HepG2 (cell line): ENCODE data around the gene IFRD1. TPM values are rescaled to one million over a fixed set of nuclear protein-coding genes. Genes with fewer than 3 reads are reported as not detected.
A peak's percentile ranks its signal among the peaks of the same experiment; 100 is the strongest.

ENCODE experiments used
- ASH2L ChIP-seq: fragments of 300-600, 200-600 bp; sonication (generic); IDR thresholded peaks from 2 replicates; pipeline ENCODE4 v1.7.0; 2017; ENCODE audit warnings: low read depth, mild to moderate bottlenecking, moderate library complexity, mixed read lengths, low read length; ENCODE audit not compliant: insufficient read length
- CBX2 ChIP-seq, 2 experiments: fragments of 200-600 bp in 1 of 2; sonication (generic); formaldehyde crosslinking in 1 of 2; IDR thresholded peaks; 2 replicates each; pipeline versions ENCODE4 v1.7.0 to v1.8.1; 2018 to 2022; ENCODE audit warnings: low read depth in 2 of 2, low read length in 1 of 2, mild to moderate bottlenecking in 1 of 2, missing genetic modification reagents in 1 of 2
- EP300 ChIP-seq, 3 experiments: sonication (generic) in 1 of 3; formaldehyde crosslinking in 1 of 3; IDR thresholded peaks; 2 replicates each; pipeline versions ENCODE4 v1.5.1 to v1.6.1; 2011 to 2020; ENCODE audit warnings: low read depth in 2 of 3, low read length in 2 of 3, borderline replicate concordance in 1 of 3, improper control_type of control experiment in 1 of 3, mild to moderate bottlenecking in 1 of 3, missing genetic modification reagents in 1 of 3, moderate library complexity in 1 of 3
- FOSL1 ChIP-seq: sonication (generic); formaldehyde crosslinking; IDR thresholded peaks from 2 replicates; pipeline ENCODE4 v1.9.0; 2021; ENCODE audit warnings: missing genetic modification reagents, borderline replicate concordance
- ZNF335 ChIP-seq: sonication (generic); formaldehyde crosslinking; IDR thresholded peaks from 2 replicates; pipeline ENCODE4 v1.4.0; 2020; ENCODE audit warnings: missing genetic modification reagents
- polyA plus RNA-seq, 8 experiments: library from polyadenylated mRNA; depleted of rRNA in 3 of 8; stranded (reverse) in 7 of 8; unstranded in 1 of 8; fragments of >200 nt; fragmentation: Illumina TruSeq in 4 of 8; extraction: Trizol in 4 of 8; gene quantifications; 2 replicates each; pipeline versions ENCODE4 v1.2.1 to v1.2.3, GENCODE V29; 2011 to 2016; ENCODE audit warnings: low read depth in 4 of 8, missing spikeins in 1 of 8, mixed read lengths in 1 of 8; ENCODE audit not compliant: insufficient read depth in 1 of 8
- total RNA-seq, 5 experiments: library from RNA; depleted of rRNA; stranded (reverse); fragments of >200 nt; fragmentation: Illumina TruSeq; extraction: Trizol; gene quantifications; 2 replicates each; pipeline ENCODE4 v1.2.3, GENCODE V29; 2016; ENCODE audit warnings: low read depth in 1 of 5
- TF ChIP-seq, protein P1 (sequence below): sonication (generic); formaldehyde crosslinking; IDR thresholded peaks from 2 replicates; pipeline ENCODE4 v1.4.0; 2020; ENCODE audit warnings: missing genetic modification reagents
- TF ChIP-seq, protein P2 (sequence below): sonication (generic); formaldehyde crosslinking; conservative IDR thresholded peaks from 2 replicates; pipeline ENCODE4 v1.8.0; 2022; ENCODE audit warnings: missing genetic modification reagents

The IFRD1 gene
- total and polyA plus RNA-seq, 2 of the 13 experiments (the other 11 are each of a cell fraction or from before 2014, with no cell fraction given): 50.9 to 55.5 TPM

DNA sequence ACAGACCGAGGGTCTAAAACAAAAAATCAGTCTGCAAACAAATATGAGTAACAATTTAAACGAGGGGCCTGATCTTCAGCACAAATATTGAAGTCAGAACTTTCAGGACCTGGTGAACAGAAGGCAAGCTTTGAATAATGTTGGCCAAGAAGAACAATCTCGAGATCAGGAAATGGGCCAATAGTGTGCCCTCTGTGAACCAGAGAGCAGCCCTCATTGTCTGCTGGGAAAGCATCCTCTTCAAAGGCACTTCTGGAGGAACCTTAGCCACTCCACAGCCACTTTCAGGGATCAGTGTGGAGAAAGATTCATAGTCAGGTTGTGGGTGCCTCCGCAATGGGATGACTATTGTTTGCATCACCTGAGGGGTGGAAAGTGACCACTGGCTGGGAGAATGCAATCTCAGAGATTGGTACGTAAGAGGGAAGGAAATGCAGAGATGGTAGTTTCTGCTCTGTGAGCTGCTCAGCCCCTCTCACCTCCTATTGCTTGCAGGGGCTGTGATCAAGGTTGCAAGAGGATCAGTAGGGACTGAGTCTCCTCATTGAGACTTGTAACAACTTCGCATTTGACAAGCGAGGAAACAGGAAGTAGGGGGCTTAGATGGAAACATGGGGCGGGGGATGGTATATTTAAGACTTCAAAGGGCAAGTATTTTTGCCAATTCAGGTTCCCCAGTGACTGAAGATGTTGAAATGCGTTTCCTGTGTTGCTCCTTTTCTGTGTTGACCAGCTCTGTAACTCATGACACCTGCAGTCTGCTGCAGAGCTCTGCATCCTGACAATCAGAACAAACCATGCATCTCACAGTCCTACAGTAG, 28.4 kb upstream of the IFRD1 start (continued):
- TF ChIP-seq ASH2L (peak; percentile 9), FOSL1 (CRISPR knock-in tag) (no peak), ZNF335 (CRISPR knock-in tag) (no peak), EP300 (IDR thresholded peaks at IDR 0.05; ENCODE audit: low read depth in 2 of 2, low read length in 2 of 2) (peak in 1 of 2 experiments; percentile 39; a peak in 1 of 4 replicates), EP300 (CRISPR knock-in tag; IDR thresholded peaks at IDR 0.05; ENCODE audit: borderline replicate concordance) (peak; percentile 50; the same call in 1 of the 2 replicates), CBX2 (IDR thresholded peaks at IDR 0.05; ENCODE audit: low read depth, low read length) (no peak), CBX2 (CRISPR knock-in tag; IDR thresholded peaks at IDR 0.05; ENCODE audit: low read depth) (no peak)
- TF ChIP-seq, protein P1, sequence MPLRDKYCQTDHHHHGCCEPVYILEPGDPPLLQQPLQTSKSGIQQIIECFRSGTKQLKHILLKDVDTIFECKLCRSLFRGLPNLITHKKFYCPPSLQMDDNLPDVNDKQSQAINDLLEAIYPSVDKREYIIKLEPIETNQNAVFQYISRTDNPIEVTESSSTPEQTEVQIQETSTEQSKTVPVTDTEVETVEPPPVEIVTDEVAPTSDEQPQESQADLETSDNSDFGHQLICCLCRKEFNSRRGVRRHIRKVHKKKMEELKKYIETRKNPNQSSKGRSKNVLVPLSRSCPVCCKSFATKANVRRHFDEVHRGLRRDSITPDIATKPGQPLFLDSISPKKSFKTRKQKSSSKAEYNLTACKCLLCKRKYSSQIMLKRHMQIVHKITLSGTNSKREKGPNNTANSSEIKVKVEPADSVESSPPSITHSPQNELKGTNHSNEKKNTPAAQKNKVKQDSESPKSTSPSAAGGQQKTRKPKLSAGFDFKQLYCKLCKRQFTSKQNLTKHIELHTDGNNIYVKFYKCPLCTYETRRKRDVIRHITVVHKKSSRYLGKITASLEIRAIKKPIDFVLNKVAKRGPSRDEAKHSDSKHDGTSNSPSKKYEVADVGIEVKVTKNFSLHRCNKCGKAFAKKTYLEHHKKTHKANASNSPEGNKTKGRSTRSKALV (CRISPR knock-in tag): no peak
- TF ChIP-seq, protein P2, sequence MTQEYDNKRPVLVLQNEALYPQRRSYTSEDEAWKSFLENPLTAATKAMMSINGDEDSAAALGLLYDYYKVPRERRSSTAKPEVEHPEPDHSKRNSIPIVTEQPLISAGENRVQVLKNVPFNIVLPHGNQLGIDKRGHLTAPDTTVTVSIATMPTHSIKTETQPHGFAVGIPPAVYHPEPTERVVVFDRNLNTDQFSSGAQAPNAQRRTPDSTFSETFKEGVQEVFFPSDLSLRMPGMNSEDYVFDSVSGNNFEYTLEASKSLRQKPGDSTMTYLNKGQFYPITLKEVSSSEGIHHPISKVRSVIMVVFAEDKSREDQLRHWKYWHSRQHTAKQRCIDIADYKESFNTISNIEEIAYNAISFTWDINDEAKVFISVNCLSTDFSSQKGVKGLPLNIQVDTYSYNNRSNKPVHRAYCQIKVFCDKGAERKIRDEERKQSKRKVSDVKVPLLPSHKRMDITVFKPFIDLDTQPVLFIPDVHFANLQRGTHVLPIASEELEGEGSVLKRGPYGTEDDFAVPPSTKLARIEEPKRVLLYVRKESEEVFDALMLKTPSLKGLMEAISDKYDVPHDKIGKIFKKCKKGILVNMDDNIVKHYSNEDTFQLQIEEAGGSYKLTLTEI: no peak
